HG02678 (cell line): ENCODE data around the gene DDX49.
"Not testable (repeated sequence)": the region's sequence is repeated elsewhere in the genome, so short reads cannot be mapped to it uniquely, and the experiment has no call there.

Source experiments
- ATAC-seq: cut with Tn5 transposase; IDR thresholded peaks from one replicate; pipeline ENCODE4 v1.9.1; 2021; ENCODE audit warnings: mild to moderate bottlenecking, moderate library complexity; ENCODE audit not compliant: unreplicated experiment

DDX49 gene

GRCh38 chr19:18940769-18941627, 21.5 kb downstream of the DDX49 start, which contains the start of gene HOMER3:
HOMER3 (minus strand) TSS chr19:18941217; CDS start chr19:18938982, 2,235 bp downstream.
- ATAC-seq, result no peak

GRCh38 chr19:18941628-18942354, 22.3 kb downstream of the DDX49 start:
- ATAC-seq, result no peak

GRCh38 chr19:18942692-18943091, 23.2 kb downstream of the DDX49 start:
- ATAC-seq, result no peak

GRCh38 chr19:18943465-18943864, 23.9 kb downstream of the DDX49 start:
- no peak for ATAC-seq

GRCh38 chr19:18945297-18945696, 25.8 kb downstream of the DDX49 start:
- ATAC-seq, result no peak

GRCh38 chr19:18946335-18946734, 26.8 kb downstream of the DDX49 start:
- ATAC-seq, result no peak

- no peak for ATAC-seq
Measured at GRCh38 chr19:18946918-18947317, 27.4 kb downstream of the DDX49 start.

GRCh38 chr19:18948075-18948975, 28.8 kb downstream of the DDX49 start:
- ATAC-seq, result no peak

GRCh38 chr19:18948976-18949356, 29.5 kb downstream of the DDX49 start:
- no peak for ATAC-seq

- ATAC-seq, result no peak
Measured at GRCh38 chr19:18949858-18950257, 30.3 kb downstream of the DDX49 start.

- no peak for ATAC-seq
Measured at GRCh38 chr19:18951721-18952281, 32.3 kb downstream of the DDX49 start.

- not testable (repeated sequence) for ATAC-seq
Measured at GRCh38 chr19:18952364-18953003, 33.0 kb downstream of the DDX49 start.

- ATAC-seq, result no peak
Measured at GRCh38 chr19:18954094-18954493, 34.6 kb downstream of the DDX49 start.

- no peak for ATAC-seq
Measured at GRCh38 chr19:18955042-18955441, 35.5 kb downstream of the DDX49 start.

GRCh38 chr19:18960370-18960769, 40.9 kb downstream of the DDX49 start:
- no peak for ATAC-seq

- no peak for ATAC-seq
Measured at GRCh38 chr19:18961767-18962620, 42.5 kb downstream of the DDX49 start.

GRCh38 chr19:18964121-18964520, 44.6 kb downstream of the DDX49 start:
- ATAC-seq, result no peak

- ATAC-seq, result no peak
Measured at GRCh38 chr19:18966307-18966706, 46.8 kb downstream of the DDX49 start.
